Measurements from ENCODE around the gene PSMD4. TPM values are rescaled to one million over a fixed set of nuclear protein-coding genes. Genes with fewer than 3 reads are reported as not detected.

The PSMD4 gene
- total RNA-seq, 1 donor from 2014 or later, result 186 TPM

DNA sequence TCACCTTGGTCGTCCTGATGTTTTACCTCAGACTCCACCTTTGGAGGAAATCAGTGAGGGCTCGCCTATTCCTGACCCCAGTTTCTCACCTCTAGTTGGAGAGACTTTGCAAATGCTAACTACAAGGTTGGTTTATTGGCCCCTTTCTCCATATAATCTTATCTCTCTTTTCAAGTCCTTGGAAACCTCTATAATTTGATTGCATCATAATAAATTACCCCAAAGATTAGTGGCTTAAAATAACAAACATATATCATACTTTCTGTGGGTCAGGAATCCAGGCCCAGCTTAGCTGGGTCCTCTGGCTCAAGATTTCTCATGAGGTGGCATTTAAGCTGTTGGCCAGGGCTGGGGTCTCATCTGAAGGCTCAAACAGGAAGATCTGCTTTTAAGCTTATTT is 12.1 kb upstream of the PSMD4 start:
- Mint-ChIP-seq H3K27me3 (ENCODE audit: unreplicated experiment) (peaks cover 4% of the 10 kb centered on the region), H3K4me1 (ENCODE audit: unreplicated experiment) (no peaks in the 10 kb centered on the region), H3K27ac (ENCODE audit: unreplicated experiment) (peak overlapping the region; percentile 37), H3K9me3 (ENCODE audit: unreplicated experiment) (no peaks in the 10 kb centered on the region), H3K36me3 (ENCODE audit: low read depth, unreplicated experiment) (peaks cover 55% of the 10 kb centered on the region), H3K4me3 (ENCODE audit: unreplicated experiment) (peak overlapping the region; percentile 47)
- no peak for DNase-seq (ENCODE audit: low spot score)
- TF ChIP-seq, protein P1, sequence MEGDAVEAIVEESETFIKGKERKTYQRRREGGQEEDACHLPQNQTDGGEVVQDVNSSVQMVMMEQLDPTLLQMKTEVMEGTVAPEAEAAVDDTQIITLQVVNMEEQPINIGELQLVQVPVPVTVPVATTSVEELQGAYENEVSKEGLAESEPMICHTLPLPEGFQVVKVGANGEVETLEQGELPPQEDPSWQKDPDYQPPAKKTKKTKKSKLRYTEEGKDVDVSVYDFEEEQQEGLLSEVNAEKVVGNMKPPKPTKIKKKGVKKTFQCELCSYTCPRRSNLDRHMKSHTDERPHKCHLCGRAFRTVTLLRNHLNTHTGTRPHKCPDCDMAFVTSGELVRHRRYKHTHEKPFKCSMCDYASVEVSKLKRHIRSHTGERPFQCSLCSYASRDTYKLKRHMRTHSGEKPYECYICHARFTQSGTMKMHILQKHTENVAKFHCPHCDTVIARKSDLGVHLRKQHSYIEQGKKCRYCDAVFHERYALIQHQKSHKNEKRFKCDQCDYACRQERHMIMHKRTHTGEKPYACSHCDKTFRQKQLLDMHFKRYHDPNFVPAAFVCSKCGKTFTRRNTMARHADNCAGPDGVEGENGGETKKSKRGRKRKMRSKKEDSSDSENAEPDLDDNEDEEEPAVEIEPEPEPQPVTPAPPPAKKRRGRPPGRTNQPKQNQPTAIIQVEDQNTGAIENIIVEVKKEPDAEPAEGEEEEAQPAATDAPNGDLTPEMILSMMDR (IDR thresholded peaks at IDR 0.05; ENCODE audit: unreplicated experiment), result no peak

DNA sequence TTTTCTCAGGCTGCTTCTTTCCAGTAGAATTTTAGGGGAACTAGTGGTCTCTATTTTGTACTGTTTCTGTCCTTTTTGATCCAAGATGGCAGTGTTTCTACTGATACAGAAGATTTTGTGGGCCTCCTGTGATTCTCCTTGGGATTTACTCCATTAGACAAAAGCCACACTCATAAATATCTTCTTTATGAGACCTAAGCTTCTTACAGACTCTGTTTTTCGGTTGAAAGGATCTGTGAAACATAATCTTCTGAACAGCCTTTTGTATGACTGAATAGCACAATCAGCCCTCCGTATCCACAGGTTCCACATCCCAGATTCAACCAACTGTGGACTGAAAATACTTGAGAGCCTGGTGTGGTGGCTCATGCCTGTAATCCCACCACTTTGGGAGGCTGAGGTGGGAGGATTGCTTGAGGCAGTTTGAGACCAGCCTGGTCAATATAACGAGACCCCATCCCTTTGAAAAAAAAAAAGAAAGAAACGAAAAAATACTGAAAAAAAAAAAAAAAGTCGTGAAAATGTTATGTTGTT is 10.8 kb upstream of the PSMD4 start:
- TF ChIP-seq, protein P1 (IDR thresholded peaks at IDR 0.05; ENCODE audit: unreplicated experiment), result no peak
- Mint-ChIP-seq H3K4me3 (ENCODE audit: unreplicated experiment) (no peak overlapping the region), H3K4me1 (ENCODE audit: unreplicated experiment) (no peaks in the 10 kb centered on the region), H3K27me3 (ENCODE audit: unreplicated experiment) (peaks cover 4% of the 10 kb centered on the region), H3K27ac (ENCODE audit: unreplicated experiment) (no peak overlapping the region), H3K36me3 (ENCODE audit: low read depth, unreplicated experiment) (peaks cover 50% of the 10 kb centered on the region), H3K9me3 (ENCODE audit: unreplicated experiment) (no peaks in the 10 kb centered on the region)
- no peak for DNase-seq (ENCODE audit: low spot score)

DNA sequence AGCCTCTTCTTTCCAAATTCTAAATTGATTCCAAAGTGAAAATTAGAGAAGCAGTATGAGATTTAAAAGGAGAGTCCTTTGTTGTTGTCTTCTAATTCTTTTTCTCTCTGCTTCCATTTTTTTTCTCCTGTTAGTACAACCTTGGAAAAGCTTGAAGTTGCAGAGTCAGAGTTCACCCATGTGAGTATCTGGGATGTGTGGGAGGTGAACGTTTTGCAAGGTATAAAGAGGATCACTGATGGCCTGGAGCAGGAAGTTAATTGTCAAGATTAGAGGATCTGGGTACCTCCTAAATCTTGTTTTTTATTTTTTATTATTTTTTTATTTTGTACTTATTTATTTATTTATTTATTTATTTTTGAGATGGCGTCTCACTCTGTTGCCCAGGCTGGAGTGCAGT is 7.7 kb upstream of the PSMD4 start:
- TF ChIP-seq, protein P1 (IDR thresholded peaks at IDR 0.05; ENCODE audit: unreplicated experiment), result no peak
- Mint-ChIP-seq H3K4me3 (ENCODE audit: unreplicated experiment) (peak overlapping the region; percentile 13), H3K9me3 (ENCODE audit: unreplicated experiment) (no peaks in the 10 kb centered on the region), H3K36me3 (ENCODE audit: low read depth, unreplicated experiment) (peaks cover 40% of the 10 kb centered on the region), H3K27me3 (ENCODE audit: unreplicated experiment) (no peaks in the 10 kb centered on the region), H3K27ac (ENCODE audit: unreplicated experiment) (no peak overlapping the region), H3K4me1 (ENCODE audit: unreplicated experiment) (no peaks in the 10 kb centered on the region)
- no peak for DNase-seq (ENCODE audit: low spot score)

DNA sequence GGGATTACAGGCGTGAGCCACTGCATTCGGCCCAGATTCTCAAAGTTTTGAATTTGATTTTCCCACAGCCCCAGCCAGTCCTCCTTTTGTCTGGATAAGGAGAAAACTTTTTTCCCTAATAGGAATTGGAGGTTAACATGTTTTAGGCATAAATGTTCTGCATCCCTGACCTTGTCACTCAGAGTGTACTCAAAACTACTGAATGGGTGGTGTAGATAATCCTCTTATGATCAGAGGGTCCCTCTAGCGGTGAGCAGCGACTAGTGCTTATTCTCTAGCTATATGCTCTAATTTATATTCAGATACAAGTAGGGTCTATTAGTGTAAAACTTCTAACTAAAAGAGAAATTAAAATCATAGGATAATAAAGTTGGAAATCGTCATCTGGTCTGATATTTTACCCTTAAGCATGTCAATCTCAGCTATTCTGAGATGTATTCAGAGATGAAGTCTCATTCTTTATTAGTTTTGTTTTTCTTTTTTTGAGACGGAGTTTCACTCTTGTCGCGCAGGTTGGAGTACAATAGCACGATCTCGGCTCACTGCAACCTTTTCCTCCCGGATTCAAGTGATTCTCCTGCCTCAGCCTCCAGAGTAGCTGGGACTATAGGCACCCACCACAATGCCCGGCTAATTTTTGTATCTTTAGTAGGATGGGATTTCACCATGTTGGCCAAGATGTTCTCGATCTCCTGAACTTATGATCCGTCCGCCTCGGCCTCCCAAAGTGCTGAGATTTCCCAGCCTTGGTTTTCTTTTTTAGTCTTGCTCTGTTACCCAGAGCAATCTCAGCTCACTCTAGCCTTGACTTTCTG is 2.7 kb upstream of the PSMD4 start:
- TF ChIP-seq, protein P1 (IDR thresholded peaks at IDR 0.05; ENCODE audit: unreplicated experiment), result peak; percentile 84
- H3K27ac Mint-ChIP-seq (ENCODE audit: unreplicated experiment), result peak overlapping the region; percentile 64
- H3K36me3 Mint-ChIP-seq (ENCODE audit: low read depth, unreplicated experiment), result peaks cover 15% of the 10 kb centered on the region
- no peak overlapping the region for H3K4me3 Mint-ChIP-seq (ENCODE audit: unreplicated experiment)
- H3K4me1 Mint-ChIP-seq (ENCODE audit: unreplicated experiment), result peaks cover 10% of the 10 kb centered on the region
- no peaks in the 10 kb centered on the region for H3K9me3 Mint-ChIP-seq (ENCODE audit: unreplicated experiment)
- H3K27me3 Mint-ChIP-seq (ENCODE audit: unreplicated experiment), result peaks cover 3% of the 10 kb centered on the region
- DNase-seq (ENCODE audit: low spot score), result peak; percentile 31

- Mint-ChIP-seq H3K9me3 (ENCODE audit: unreplicated experiment) (no peaks in the 10 kb centered on the region), H3K4me1 (ENCODE audit: unreplicated experiment) (peaks cover 10% of the 10 kb centered on the region), H3K27me3 (ENCODE audit: unreplicated experiment) (peaks cover 3% of the 10 kb centered on the region), H3K27ac (ENCODE audit: unreplicated experiment) (peak overlapping the region; percentile 95), H3K36me3 (ENCODE audit: low read depth, unreplicated experiment) (peaks cover 5% of the 10 kb centered on the region), H3K4me3 (ENCODE audit: unreplicated experiment) (peak overlapping the region; percentile 98)
- no peak for DNase-seq (ENCODE audit: low spot score)
- TF ChIP-seq, protein P1 (IDR thresholded peaks at IDR 0.05; ENCODE audit: unreplicated experiment), result no peak
Measured at GRCh38 chr1:151255381-151255780, 847 bp downstream of the PSMD4 start.

All from endothelial cell (in vitro differentiated cells).